ENCODE measurements around the gene MRPL43.

DNA sequence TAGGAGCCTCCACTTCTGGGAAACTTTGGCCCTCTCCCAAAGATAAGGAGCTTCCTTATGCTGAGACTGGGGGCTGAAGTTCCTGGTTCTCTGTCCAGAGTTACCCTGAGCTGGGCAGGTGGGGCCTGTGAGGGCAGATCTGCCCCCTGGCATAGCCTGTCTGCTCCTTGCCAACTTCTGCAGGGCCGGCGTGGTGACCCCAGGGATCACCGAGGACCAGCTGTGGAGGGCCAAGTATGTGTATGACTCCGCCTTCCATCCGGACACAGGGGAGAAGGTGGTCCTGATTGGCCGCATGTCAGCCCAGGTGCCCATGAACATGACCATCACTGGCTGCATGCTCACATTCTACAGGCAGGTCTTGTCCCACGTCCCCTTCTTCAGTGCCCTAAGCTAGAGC, 48.0 kb upstream of the MRPL43 start:
- TF ChIP-seq, protein P1, sequence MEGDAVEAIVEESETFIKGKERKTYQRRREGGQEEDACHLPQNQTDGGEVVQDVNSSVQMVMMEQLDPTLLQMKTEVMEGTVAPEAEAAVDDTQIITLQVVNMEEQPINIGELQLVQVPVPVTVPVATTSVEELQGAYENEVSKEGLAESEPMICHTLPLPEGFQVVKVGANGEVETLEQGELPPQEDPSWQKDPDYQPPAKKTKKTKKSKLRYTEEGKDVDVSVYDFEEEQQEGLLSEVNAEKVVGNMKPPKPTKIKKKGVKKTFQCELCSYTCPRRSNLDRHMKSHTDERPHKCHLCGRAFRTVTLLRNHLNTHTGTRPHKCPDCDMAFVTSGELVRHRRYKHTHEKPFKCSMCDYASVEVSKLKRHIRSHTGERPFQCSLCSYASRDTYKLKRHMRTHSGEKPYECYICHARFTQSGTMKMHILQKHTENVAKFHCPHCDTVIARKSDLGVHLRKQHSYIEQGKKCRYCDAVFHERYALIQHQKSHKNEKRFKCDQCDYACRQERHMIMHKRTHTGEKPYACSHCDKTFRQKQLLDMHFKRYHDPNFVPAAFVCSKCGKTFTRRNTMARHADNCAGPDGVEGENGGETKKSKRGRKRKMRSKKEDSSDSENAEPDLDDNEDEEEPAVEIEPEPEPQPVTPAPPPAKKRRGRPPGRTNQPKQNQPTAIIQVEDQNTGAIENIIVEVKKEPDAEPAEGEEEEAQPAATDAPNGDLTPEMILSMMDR (conservative IDR thresholded peaks at IDR 0.05 in 1 of 2, IDR thresholded peaks at IDR 0.05 in 1 of 2; ENCODE audit: low read depth in 1 of 2, low read length in 2 of 2), result no peak
- TF ChIP-seq EZH2 (IDR thresholded peaks at IDR 0.05; ENCODE audit: low read length, missing control alignments), result no peak

Data from fibroblast of lung (primary cell).